ENCODE results near the gene COG3. TPM values are rescaled to one million over a fixed set of nuclear protein-coding genes. Genes with fewer than 3 reads are reported as not detected.

COG3 gene
- total and polyA plus RNA-seq, 10 of the 15 experiments (the other 5 are each of a cell fraction or from before 2014, with no cell fraction given), result 6.1 to 35.1 (median 22.6) TPM

- Histone ChIP-seq H3K27ac (ENCODE audit: control insufficient read depth, insufficient read depth) (no peak overlapping the region), H3K4me1 (ENCODE audit: control insufficient read depth, insufficient read depth, low read length) (no peaks in the 10 kb centered on the region), H3K36me3 (ENCODE audit: control insufficient read depth in 2 of 2, insufficient read depth in 2 of 2, low read length in 1 of 2) (no peaks in the 10 kb centered on the region), H4K20me1 (ENCODE audit: control insufficient read depth, insufficient read depth) (no peaks in the 10 kb centered on the region), H3K9ac (ENCODE audit: control insufficient read depth, insufficient read depth, low read length) (no peak overlapping the region), H3K9me3 (replicated peaks; ENCODE audit: control insufficient read depth, insufficient read depth, low read length) (no peaks in the 10 kb centered on the region), H3K27me3 (replicated peaks in 1 of 2; ENCODE audit: control insufficient read depth in 2 of 2, insufficient read depth in 2 of 2, low read length in 1 of 2) (no peaks in the 10 kb centered on the region), H3K79me2 (ENCODE audit: control insufficient read depth, insufficient read depth, low read length) (no peaks in the 10 kb centered on the region), H3K4me3 (no peak overlapping the region), H3K4me2 (ENCODE audit: control insufficient read depth, insufficient read depth) (no peak overlapping the region), H2AFZ (ENCODE audit: control insufficient read depth, low read depth, low read length) (no peak overlapping the region; the same call in 1 of the 2 replicates)
- in situ Hi-C loops (cut with MboI), result no loop called here
- ChIA-PET POLR2A (no interaction called here), RAD21 (ENCODE audit: unreplicated experiment) (no interaction called here), SMC1A (ENCODE audit: uncharacterized antibody, unreplicated experiment) (interaction anchor here (0.5 kb wide), 1 partner anchor 18 kb away, joined by 4 read pairs; no protein-coding TSS in a partner anchor), CTCF (interaction anchor here (1.8 kb wide), 1 partner anchor 28 kb away, joined by 5 read pairs; no protein-coding TSS in a partner anchor)
- no TSS peak for BruUV-seq (replicated peaks)
- intact Hi-C loops (cut with micrococcal nuclease; ENCODE audit: unreplicated experiment), result no loop called here
- DNase-seq (ENCODE audit: low read depth, low spot score), result no peak
- WGBS (ENCODE audit: insufficient coverage, insufficient replicate concordance, low lambda C conversion rate, missing lambda C conversion rate), result 81% methylated on average over 3 of the region's 3 CpGs
- no peak for ATAC-seq
- FAIRE-seq, result no peak
- TF ChIP-seq ZNF274 (IDR thresholded peaks at IDR 0.05; ENCODE audit: insufficient read depth, insufficient read length), result no peak
- no peak for TF ChIP-seq SREBF2 (IDR thresholded peaks at IDR 0.05; ENCODE audit: low read length)
- no peak for TF ChIP-seq CEBPB (IDR thresholded peaks at IDR 0.05; ENCODE audit: borderline replicate concordance in 1 of 2, low read depth in 2 of 2, low read length in 2 of 2)
- TF ChIP-seq BACH1 (IDR thresholded peaks at IDR 0.05; ENCODE audit: borderline replicate concordance), result no peak
- no peak for TF ChIP-seq HSF1 (IDR thresholded peaks at IDR 0.05; ENCODE audit: low read depth, low read length)
- no peak for TF ChIP-seq HDAC6 (IDR thresholded peaks at IDR 0.05; ENCODE audit: unreplicated experiment)
- no peak for TF ChIP-seq ATF7 (IDR thresholded peaks at IDR 0.05; ENCODE audit: low read depth)
- no peak for TF ChIP-seq BCL3 (IDR thresholded peaks at IDR 0.05; ENCODE audit: borderline replicate concordance, insufficient read depth, low read depth, low read length, poor library complexity, severe bottlenecking)
- no peak for TF ChIP-seq REST (IDR thresholded peaks at IDR 0.05; ENCODE audit: low read depth, low read length)
- TF ChIP-seq GABPA (IDR thresholded peaks at IDR 0.05; ENCODE audit: low read depth), result no peak
- TF ChIP-seq, protein P1, sequence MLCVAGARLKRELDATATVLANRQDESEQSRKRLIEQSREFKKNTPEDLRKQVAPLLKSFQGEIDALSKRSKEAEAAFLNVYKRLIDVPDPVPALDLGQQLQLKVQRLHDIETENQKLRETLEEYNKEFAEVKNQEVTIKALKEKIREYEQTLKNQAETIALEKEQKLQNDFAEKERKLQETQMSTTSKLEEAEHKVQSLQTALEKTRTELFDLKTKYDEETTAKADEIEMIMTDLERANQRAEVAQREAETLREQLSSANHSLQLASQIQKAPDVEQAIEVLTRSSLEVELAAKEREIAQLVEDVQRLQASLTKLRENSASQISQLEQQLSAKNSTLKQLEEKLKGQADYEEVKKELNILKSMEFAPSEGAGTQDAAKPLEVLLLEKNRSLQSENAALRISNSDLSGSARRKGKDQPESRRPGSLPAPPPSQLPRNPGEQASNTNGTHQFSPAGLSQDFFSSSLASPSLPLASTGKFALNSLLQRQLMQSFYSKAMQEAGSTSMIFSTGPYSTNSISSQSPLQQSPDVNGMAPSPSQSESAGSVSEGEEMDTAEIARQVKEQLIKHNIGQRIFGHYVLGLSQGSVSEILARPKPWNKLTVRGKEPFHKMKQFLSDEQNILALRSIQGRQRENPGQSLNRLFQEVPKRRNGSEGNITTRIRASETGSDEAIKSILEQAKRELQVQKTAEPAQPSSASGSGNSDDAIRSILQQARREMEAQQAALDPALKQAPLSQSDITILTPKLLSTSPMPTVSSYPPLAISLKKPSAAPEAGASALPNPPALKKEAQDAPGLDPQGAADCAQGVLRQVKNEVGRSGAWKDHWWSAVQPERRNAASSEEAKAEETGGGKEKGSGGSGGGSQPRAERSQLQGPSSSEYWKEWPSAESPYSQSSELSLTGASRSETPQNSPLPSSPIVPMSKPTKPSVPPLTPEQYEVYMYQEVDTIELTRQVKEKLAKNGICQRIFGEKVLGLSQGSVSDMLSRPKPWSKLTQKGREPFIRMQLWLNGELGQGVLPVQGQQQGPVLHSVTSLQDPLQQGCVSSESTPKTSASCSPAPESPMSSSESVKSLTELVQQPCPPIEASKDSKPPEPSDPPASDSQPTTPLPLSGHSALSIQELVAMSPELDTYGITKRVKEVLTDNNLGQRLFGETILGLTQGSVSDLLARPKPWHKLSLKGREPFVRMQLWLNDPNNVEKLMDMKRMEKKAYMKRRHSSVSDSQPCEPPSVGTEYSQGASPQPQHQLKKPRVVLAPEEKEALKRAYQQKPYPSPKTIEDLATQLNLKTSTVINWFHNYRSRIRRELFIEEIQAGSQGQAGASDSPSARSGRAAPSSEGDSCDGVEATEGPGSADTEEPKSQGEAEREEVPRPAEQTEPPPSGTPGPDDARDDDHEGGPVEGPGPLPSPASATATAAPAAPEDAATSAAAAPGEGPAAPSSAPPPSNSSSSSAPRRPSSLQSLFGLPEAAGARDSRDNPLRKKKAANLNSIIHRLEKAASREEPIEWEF (IDR thresholded peaks at IDR 0.05; ENCODE audit: insufficient replicate concordance, low read depth, low read length), result no peak
- no peak for TF ChIP-seq MTA2 (IDR thresholded peaks at IDR 0.05; ENCODE audit: low read depth)
These were observed 41.9 kb upstream of the COG3 start for GRCh38 chr13:45422731-45423292.
